ENCODE data around the gene TCF4. TPM values are rescaled to one million over a fixed set of nuclear protein-coding genes. Genes with fewer than 3 reads are reported as not detected.

Gene TCF4
- total RNA-seq, 1 donor from 2014 or later = 15.7 TPM

GRCh38 chr18:55219823-55220222 lies 368.2 kb downstream of the TCF4 start:
- H3K27me3 ChIP-seq (ENCODE audit: control insufficient read depth, insufficient read depth, low read length) = no peaks in the 10 kb centered on the region
- H3K36me3 ChIP-seq (ENCODE audit: control insufficient read depth, insufficient read depth, low read length) = no peaks in the 10 kb centered on the region
- no peak for TF ChIP-seq CTCF (IDR thresholded peaks at IDR 0.05; ENCODE audit: insufficient read depth, low read length, poor library complexity, severe bottlenecking)
- no peak overlapping the region for H3K4me3 ChIP-seq (ENCODE audit: low read depth, low read length)
- no peak for DNase-seq (ENCODE audit: low read depth)

GRCh38 chr18:55219059-55219458 lies 368.9 kb downstream of the TCF4 start:
- Histone ChIP-seq H3K4me3 (ENCODE audit: low read depth, low read length) (no peak overlapping the region), H3K27me3 (ENCODE audit: control insufficient read depth, insufficient read depth, low read length) (no peaks in the 10 kb centered on the region), H3K36me3 (ENCODE audit: control insufficient read depth, insufficient read depth, low read length) (no peaks in the 10 kb centered on the region)
- DNase-seq (ENCODE audit: low read depth) = no peak
- TF ChIP-seq CTCF (IDR thresholded peaks at IDR 0.05; ENCODE audit: insufficient read depth, low read length, poor library complexity, severe bottlenecking) = no peak

GRCh38 chr18:55214969-55215368 lies 373.0 kb downstream of the TCF4 start:
- no peak for DNase-seq (ENCODE audit: low read depth)
- Histone ChIP-seq H3K27me3 (ENCODE audit: control insufficient read depth, insufficient read depth, low read length) (no peaks in the 10 kb centered on the region), H3K4me3 (ENCODE audit: low read depth, low read length) (no peak overlapping the region), H3K36me3 (ENCODE audit: control insufficient read depth, insufficient read depth, low read length) (no peaks in the 10 kb centered on the region)
- TF ChIP-seq CTCF (IDR thresholded peaks at IDR 0.05; ENCODE audit: insufficient read depth, low read length, poor library complexity, severe bottlenecking) = no peak

- TF ChIP-seq CTCF (IDR thresholded peaks at IDR 0.05; ENCODE audit: insufficient read depth, low read length, poor library complexity, severe bottlenecking) = no peak
- Histone ChIP-seq H3K36me3 (ENCODE audit: control insufficient read depth, insufficient read depth, low read length) (no peaks in the 10 kb centered on the region), H3K4me3 (ENCODE audit: low read depth, low read length) (no peak overlapping the region), H3K27me3 (ENCODE audit: control insufficient read depth, insufficient read depth, low read length) (no peaks in the 10 kb centered on the region)
- no peak for DNase-seq (ENCODE audit: low read depth)
Observed at GRCh38 chr18:55214534-55214933, 373.5 kb downstream of the TCF4 start.

- Histone ChIP-seq H3K36me3 (ENCODE audit: control insufficient read depth, insufficient read depth, low read length) (no peaks in the 10 kb centered on the region), H3K4me3 (ENCODE audit: low read depth, low read length) (no peak overlapping the region), H3K27me3 (ENCODE audit: control insufficient read depth, insufficient read depth, low read length) (no peaks in the 10 kb centered on the region)
- no peak for TF ChIP-seq CTCF (IDR thresholded peaks at IDR 0.05; ENCODE audit: insufficient read depth, low read length, poor library complexity, severe bottlenecking)
- no peak for DNase-seq (ENCODE audit: low read depth)
Observed at GRCh38 chr18:55213586-55213985, 374.4 kb downstream of the TCF4 start.

- Histone ChIP-seq H3K36me3 (ENCODE audit: control insufficient read depth, insufficient read depth, low read length) (no peaks in the 10 kb centered on the region), H3K27me3 (ENCODE audit: control insufficient read depth, insufficient read depth, low read length) (no peaks in the 10 kb centered on the region), H3K4me3 (ENCODE audit: low read depth, low read length) (no peak overlapping the region)
- DNase-seq (ENCODE audit: low read depth) = no peak
- TF ChIP-seq CTCF (IDR thresholded peaks at IDR 0.05; ENCODE audit: insufficient read depth, low read length, poor library complexity, severe bottlenecking) = no peak
Observed at GRCh38 chr18:55206927-55207326, 381.1 kb downstream of the TCF4 start.

Data from kidney epithelial cell (primary cell).